Nephron (organoid): ENCODE results near the gene INO80.

Source experiments
- H3K27ac Mint-ChIP-seq, 3 experiments: 2 replicates each; pipeline ENCODE4 v1.8.0; 2020; ENCODE audit warnings: mixed read lengths in 3 of 3, mild to moderate bottlenecking in 2 of 3, moderate library complexity in 1 of 3
- H3K27me3 Mint-ChIP-seq: 2 replicates; pipeline ENCODE4 v1.8.0; 2021; ENCODE audit warnings: low read depth, mild to moderate bottlenecking, moderate library complexity, mixed read lengths
- H3K36me3 Mint-ChIP-seq: 2 replicates; pipeline ENCODE4 v1.8.0; 2020; ENCODE audit warnings: low read depth, mixed read lengths
- H3K4me1 Mint-ChIP-seq: 2 replicates; pipeline ENCODE4 v1.8.0; 2020; ENCODE audit warnings: mixed read lengths
- H3K4me3 Mint-ChIP-seq, 3 experiments: 2 replicates each; pipeline ENCODE4 v1.8.0; 2020; ENCODE audit warnings: mild to moderate bottlenecking in 3 of 3, mixed read lengths in 3 of 3, moderate library complexity in 2 of 3
- H3K9me3 Mint-ChIP-seq: 2 replicates; pipeline ENCODE4 v1.8.0; 2020; ENCODE audit warnings: mixed read lengths
- TF ChIP-seq, protein P1 (sequence below), 3 experiments: fragments of 200-600 bp; sonication (generic); IDR thresholded peaks; one replicate each; pipeline ENCODE4 v1.5.0; 2021; ENCODE audit warnings: antibody characterized with exemption in 3 of 3; ENCODE audit not compliant: unreplicated experiment in 3 of 3

The INO80 gene

DNA sequence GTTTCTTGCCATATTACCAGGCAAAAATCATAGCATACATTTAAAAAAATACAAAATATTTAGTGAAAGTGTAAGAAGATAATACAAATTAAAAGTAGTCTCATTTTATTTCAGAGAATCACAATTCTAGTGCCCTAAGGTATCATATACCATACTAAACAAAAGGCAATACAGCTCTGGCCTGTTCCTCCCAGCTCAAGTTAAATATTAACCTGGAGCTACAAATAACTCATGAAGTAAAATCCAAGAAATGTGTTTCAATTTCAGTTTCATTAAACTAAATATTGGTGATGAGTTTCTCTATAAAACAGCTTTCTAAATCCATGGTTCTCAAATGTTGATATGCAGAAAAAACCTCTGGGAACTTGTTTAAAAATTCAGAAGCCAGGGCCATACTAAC lies 67.7 kb downstream of the INO80 start:
- Mint-ChIP-seq H3K27me3 (no peaks in the 10 kb centered on the region), H3K4me1 (no peaks in the 10 kb centered on the region), H3K9me3 (no peaks in the 10 kb centered on the region), H3K4me3 (no peak overlapping the region), H3K36me3 (peaks cover 66% of the 10 kb centered on the region), H3K27ac (peak overlapping the region in 1 of 3 experiments; percentile 41)
- TF ChIP-seq, protein P1, sequence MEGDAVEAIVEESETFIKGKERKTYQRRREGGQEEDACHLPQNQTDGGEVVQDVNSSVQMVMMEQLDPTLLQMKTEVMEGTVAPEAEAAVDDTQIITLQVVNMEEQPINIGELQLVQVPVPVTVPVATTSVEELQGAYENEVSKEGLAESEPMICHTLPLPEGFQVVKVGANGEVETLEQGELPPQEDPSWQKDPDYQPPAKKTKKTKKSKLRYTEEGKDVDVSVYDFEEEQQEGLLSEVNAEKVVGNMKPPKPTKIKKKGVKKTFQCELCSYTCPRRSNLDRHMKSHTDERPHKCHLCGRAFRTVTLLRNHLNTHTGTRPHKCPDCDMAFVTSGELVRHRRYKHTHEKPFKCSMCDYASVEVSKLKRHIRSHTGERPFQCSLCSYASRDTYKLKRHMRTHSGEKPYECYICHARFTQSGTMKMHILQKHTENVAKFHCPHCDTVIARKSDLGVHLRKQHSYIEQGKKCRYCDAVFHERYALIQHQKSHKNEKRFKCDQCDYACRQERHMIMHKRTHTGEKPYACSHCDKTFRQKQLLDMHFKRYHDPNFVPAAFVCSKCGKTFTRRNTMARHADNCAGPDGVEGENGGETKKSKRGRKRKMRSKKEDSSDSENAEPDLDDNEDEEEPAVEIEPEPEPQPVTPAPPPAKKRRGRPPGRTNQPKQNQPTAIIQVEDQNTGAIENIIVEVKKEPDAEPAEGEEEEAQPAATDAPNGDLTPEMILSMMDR (IDR thresholded peaks at IDR 0.05; ENCODE audit: unreplicated experiment in 3 of 3), result no peak

DNA sequence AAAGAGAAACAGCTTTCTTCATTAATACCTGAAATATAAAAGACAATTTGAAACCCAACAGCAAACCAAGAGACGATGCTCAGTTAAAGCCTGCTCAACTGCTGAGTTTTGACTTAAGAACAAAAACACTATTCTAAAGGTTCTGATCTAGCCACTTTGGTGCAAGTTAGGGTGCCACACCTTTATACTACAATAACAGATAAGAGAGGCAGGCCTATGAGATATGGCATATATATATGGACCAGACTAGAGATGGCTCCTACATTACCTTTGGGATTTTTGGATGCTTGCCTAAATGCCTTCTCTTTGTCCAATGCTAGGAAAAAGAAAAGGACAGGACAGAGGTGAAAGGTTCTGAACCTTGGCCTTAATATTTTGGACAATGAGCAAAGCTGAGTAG lies 68.6 kb downstream of the INO80 start:
- Mint-ChIP-seq H3K36me3 (peaks cover 71% of the 10 kb centered on the region), H3K27ac (no peak overlapping the region), H3K4me1 (no peaks in the 10 kb centered on the region), H3K27me3 (no peaks in the 10 kb centered on the region), H3K4me3 (no peak overlapping the region), H3K9me3 (no peaks in the 10 kb centered on the region)
- TF ChIP-seq, protein P1 (IDR thresholded peaks at IDR 0.05; ENCODE audit: unreplicated experiment in 3 of 3), result no peak

DNA sequence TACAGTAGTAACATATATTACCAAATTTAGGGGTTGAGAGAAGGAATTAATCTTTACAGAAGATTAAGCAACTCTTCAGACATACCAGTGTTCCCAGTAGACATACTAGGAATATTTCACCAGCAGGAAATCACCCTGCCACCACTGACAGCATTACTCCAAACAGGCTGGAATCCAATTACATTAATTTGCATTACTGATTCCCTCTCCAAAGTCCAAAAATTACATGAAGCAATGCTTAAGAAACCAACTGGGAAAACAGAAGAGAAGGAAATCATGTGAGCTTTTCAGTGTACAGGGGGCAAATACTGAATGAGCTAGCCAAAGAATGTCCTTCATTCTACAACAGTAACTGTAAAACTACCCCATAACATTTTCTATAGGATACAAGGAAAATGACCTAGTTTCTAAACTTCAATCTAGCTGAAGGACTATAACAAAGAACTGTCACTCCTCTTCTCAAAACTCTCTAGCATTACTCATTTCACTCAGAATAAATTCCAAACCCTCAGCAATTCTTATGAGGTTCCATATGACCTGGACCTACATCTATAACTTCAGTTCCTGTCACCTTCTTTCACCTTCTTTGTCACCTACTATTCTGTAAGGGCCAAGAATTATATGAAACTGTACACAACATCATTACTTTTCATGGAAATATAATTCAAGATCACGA lies 72.7 kb downstream of the INO80 start:
- TF ChIP-seq, protein P1 (IDR thresholded peaks at IDR 0.05; ENCODE audit: unreplicated experiment in 3 of 3), result no peak
- Mint-ChIP-seq H3K27me3 (no peaks in the 10 kb centered on the region), H3K4me1 (no peaks in the 10 kb centered on the region), H3K4me3 (no peak overlapping the region), H3K9me3 (no peaks in the 10 kb centered on the region), H3K27ac (peak overlapping the region in 2 of 3 experiments; percentile 53 to 64), H3K36me3 (peaks cover 72% of the 10 kb centered on the region)

DNA sequence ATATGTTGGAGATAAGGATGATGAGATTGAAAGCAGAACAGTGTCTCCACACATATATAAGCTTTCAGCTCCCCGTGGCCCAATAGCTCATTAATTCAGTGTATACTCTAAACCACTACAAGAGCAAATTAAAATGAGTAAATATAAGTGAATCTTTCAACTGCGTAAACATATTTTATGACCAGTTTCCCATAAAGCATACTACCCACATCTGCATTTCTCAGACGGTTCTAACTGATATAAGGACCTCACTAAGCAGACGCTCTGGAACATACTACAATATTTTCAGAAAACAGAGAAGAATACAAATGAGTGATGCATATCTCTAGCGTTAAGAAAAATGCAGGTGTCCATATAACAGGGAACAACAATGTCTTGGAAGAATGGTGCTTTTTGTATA lies 73.2 kb downstream of the INO80 start:
- Mint-ChIP-seq H3K4me3 (no peak overlapping the region), H3K4me1 (no peaks in the 10 kb centered on the region)
- TF ChIP-seq, protein P1 (IDR thresholded peaks at IDR 0.05; ENCODE audit: unreplicated experiment in 3 of 3), result no peak

DNA sequence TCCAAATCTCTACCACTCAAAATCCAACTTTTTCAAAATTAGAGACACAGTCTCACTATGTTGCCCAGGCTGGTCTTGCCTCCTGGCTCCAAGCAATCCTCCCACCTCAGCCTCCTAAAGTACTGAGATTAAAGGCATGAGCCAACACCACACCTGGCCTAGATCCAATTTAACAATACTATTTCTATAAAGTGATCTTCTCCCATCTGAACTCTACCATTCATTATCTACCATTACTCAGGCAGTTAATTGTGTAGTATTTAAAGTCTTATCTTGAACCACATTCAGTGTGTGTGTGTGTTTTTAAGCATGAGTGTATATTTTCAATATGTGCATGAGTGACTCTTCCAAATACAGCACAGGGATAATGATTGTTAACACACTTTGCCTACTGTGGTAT lies 77.0 kb downstream of the INO80 start:
- Mint-ChIP-seq H3K36me3 (peaks cover 57% of the 10 kb centered on the region), H3K4me1 (no peaks in the 10 kb centered on the region), H3K27me3 (no peaks in the 10 kb centered on the region), H3K4me3 (no peak overlapping the region), H3K27ac (no peak overlapping the region), H3K9me3 (no peaks in the 10 kb centered on the region)
- TF ChIP-seq, protein P1 (IDR thresholded peaks at IDR 0.05; ENCODE audit: unreplicated experiment in 3 of 3), result no peak

More for the DNA sequence above, 73.2 kb downstream of the INO80 start:
- Mint-ChIP-seq H3K27me3 (no peaks in the 10 kb centered on the region), H3K9me3 (no peaks in the 10 kb centered on the region), H3K36me3 (peaks cover 74% of the 10 kb centered on the region), H3K27ac (peak overlapping the region in 1 of 3 experiments; percentile 53)

DNA sequence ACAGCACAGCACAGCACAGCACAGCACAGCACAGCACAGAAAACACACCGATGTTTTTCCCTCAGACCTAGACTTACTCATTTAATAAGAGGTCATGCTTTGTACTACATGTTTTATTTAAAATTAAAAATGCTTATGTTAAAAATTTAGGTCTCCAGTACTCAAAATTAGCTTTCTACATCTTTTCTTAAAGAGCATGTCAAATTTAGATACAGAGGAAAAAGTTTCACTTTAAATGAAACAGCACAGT lies 84.1 kb downstream of the INO80 start:
- H3K4me1 Mint-ChIP-seq, result no peaks in the 10 kb centered on the region
- TF ChIP-seq, protein P1 (IDR thresholded peaks at IDR 0.05; ENCODE audit: unreplicated experiment in 3 of 3), result no peak
- no peaks in the 10 kb centered on the region for H3K27me3 Mint-ChIP-seq
- H3K4me3 Mint-ChIP-seq, result no peak overlapping the region
- H3K36me3 Mint-ChIP-seq, result peaks cover 35% of the 10 kb centered on the region
- H3K27ac Mint-ChIP-seq, result no peak overlapping the region
- no peaks in the 10 kb centered on the region for H3K9me3 Mint-ChIP-seq
